ENCODE results near the gene CASZ1. TPM values are rescaled to one million over a fixed set of nuclear protein-coding genes. Genes with fewer than 3 reads are reported as not detected.

CASZ1 gene
- total and polyA plus RNA-seq, 2 experiments from 2014 or later, result 6.2 to 6.7 TPM

DNA sequence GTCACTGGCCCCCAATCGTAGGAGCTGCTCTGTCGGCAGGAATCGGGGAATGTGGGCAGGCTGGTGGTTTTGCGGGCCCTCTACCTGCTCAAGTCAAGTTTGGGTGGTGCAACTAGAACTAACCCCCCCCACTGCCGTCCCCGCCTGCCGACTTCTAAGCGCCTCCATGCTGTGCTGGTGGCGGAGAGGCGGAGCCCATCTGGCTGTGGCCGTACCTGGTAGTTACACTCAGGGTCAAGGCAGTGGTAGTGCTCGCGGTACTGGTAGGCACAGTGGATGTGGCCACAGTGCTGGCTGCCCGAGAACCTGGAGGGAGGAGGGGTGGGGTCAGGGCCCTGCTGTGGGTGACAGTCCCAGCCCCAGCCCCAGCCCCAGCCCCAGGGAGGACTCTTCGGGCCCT is 140.0 kb downstream of the CASZ1 start:
- no peaks in the 10 kb centered on the region for H3K9me3 Mint-ChIP-seq
- no peaks in the 10 kb centered on the region; the same call in none of the 3 replicates for H3K4me1 Mint-ChIP-seq
- Histone ChIP-seq H3K36me3 (ENCODE audit: insufficient read depth) (no peaks in the 10 kb centered on the region), H4K20me1 (replicated peaks; ENCODE audit: insufficient read depth) (no peaks in the 10 kb centered on the region), H3K79me2 (replicated peaks; ENCODE audit: insufficient read depth) (no peaks in the 10 kb centered on the region), H3F3A (replicated peaks; ENCODE audit: low read depth) (peaks cover 6% of the 10 kb centered on the region; the same call in 1 of the 2 replicates), H3K4me1 (ENCODE audit: insufficient read depth) (peaks cover 7% of the 10 kb centered on the region; the same call in 1 of the 2 replicates), H3K4me2 (no peak overlapping the region), H3K27ac (ENCODE audit: low read depth) (no peak overlapping the region), H3K9me2 (ENCODE audit: insufficient read depth) (no peaks in the 10 kb centered on the region), H2AFZ (no peak overlapping the region), H3K27me3 (ENCODE audit: insufficient read depth) (no peaks in the 10 kb centered on the region), H3K4me3 (no peak overlapping the region)
- no peaks in the 10 kb centered on the region for H3K36me3 Mint-ChIP-seq (ENCODE audit: low read depth)
- H3K4me3 Mint-ChIP-seq, result no peak overlapping the region
- ATAC-seq, result peak; percentile 47
- TF ChIP-seq CREB1 (CRISPR knock-in tag; IDR thresholded peaks at IDR 0.05; ENCODE audit: low read depth) (no peak), NANOG (IDR thresholded peaks at IDR 0.05; ENCODE audit: borderline replicate concordance) (no peak), REST (IDR thresholded peaks at IDR 0.05; ENCODE audit: unreplicated experiment) (no peak), ZNF331 (CRISPR knock-in tag; IDR thresholded peaks at IDR 0.05; ENCODE audit: low read depth) (no peak), EZH2 (IDR thresholded peaks at IDR 0.05; ENCODE audit: low read depth, unreplicated experiment) (no peak), STAT1 (IDR thresholded peaks at IDR 0.05; ENCODE audit: unreplicated experiment) (no peak), ZNF114 (CRISPR knock-in tag; IDR thresholded peaks at IDR 0.05) (no peak), CTCF (conservative IDR thresholded peaks at IDR 0.05; ENCODE audit: low read depth in 2 of 2) (no peak), EZH2phosphoT487 (IDR thresholded peaks at IDR 0.05; ENCODE audit: unreplicated experiment) (no peak)
- TF ChIP-seq, protein P1, sequence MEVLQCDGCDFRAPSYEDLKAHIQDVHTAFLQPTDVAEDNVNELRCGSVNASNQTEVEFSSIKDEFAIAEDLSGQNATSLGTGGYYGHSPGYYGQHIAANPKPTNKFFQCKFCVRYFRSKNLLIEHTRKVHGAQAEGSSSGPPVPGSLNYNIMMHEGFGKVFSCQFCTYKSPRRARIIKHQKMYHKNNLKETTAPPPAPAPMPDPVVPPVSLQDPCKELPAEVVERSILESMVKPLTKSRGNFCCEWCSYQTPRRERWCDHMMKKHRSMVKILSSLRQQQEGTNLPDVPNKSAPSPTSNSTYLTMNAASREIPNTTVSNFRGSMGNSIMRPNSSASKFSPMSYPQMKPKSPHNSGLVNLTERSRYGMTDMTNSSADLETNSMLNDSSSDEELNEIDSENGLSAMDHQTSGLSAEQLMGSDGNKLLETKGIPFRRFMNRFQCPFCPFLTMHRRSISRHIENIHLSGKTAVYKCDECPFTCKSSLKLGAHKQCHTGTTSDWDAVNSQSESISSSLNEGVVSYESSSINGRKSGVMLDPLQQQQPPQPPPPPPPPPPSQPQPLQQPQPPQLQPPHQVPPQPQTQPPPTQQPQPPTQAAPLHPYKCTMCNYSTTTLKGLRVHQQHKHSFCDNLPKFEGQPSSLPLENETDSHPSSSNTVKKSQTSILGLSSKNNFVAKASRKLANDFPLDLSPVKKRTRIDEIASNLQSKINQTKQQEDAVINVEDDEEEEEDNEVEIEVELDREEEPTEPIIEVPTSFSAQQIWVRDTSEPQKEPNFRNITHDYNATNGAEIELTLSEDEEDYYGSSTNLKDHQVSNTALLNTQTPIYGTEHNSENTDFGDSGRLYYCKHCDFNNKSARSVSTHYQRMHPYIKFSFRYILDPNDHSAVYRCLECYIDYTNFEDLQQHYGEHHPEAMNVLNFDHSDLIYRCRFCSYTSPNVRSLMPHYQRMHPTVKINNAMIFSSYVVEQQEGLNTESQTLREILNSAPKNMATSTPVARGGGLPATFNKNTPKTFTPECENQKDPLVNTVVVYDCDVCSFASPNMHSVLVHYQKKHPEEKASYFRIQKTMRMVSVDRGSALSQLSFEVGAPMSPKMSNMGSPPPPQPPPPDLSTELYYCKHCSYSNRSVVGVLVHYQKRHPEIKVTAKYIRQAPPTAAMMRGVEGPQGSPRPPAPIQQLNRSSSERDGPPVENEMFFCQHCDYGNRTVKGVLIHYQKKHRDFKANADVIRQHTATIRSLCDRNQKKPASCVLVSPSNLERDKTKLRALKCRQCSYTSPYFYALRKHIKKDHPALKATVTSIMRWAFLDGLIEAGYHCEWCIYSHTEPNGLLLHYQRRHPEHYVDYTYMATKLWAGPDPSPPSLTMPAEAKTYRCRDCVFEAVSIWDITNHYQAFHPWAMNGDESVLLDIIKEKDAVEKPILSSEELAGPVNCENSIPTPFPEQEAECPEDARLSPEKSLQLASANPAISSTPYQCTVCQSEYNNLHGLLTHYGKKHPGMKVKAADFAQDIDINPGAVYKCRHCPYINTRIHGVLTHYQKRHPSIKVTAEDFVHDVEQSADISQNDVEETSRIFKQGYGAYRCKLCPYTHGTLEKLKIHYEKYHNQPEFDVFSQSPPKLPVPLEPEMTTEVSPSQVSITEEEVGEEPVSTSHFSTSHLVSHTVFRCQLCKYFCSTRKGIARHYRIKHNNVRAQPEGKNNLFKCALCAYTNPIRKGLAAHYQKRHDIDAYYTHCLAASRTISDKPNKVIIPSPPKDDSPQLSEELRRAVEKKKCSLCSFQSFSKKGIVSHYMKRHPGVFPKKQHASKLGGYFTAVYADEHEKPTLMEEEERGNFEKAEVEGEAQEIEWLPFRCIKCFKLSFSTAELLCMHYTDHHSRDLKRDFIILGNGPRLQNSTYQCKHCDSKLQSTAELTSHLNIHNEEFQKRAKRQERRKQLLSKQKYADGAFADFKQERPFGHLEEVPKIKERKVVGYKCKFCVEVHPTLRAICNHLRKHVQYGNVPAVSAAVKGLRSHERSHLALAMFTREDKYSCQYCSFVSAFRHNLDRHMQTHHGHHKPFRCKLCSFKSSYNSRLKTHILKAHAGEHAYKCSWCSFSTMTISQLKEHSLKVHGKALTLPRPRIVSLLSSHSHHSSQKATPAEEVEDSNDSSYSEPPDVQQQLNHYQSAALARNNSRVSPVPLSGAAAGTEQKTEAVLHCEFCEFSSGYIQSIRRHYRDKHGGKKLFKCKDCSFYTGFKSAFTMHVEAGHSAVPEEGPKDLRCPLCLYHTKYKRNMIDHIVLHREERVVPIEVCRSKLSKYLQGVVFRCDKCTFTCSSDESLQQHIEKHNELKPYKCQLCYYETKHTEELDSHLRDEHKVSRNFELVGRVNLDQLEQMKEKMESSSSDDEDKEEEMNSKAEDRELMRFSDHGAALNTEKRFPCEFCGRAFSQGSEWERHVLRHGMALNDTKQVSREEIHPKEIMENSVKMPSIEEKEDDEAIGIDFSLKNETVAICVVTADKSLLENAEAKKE (CRISPR knock-in tag; IDR thresholded peaks at IDR 0.05), result no peak
- TF ChIP-seq, protein P2, sequence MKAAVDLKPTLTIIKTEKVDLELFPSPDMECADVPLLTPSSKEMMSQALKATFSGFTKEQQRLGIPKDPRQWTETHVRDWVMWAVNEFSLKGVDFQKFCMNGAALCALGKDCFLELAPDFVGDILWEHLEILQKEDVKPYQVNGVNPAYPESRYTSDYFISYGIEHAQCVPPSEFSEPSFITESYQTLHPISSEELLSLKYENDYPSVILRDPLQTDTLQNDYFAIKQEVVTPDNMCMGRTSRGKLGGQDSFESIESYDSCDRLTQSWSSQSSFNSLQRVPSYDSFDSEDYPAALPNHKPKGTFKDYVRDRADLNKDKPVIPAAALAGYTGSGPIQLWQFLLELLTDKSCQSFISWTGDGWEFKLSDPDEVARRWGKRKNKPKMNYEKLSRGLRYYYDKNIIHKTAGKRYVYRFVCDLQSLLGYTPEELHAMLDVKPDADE (IDR thresholded peaks at IDR 0.05), result no peak
- no peak for DNase-seq (ENCODE audit: low spot score)
- H3K27ac Mint-ChIP-seq, result no peak overlapping the region
- H3K27me3 Mint-ChIP-seq (ENCODE audit: insufficient read depth, low read depth, poor library complexity), result peaks cover 13% of the 10 kb centered on the region
